Thyroid gland (tissue), 4 donors: ENCODE results near the gene MTCH1. TPM values are rescaled to one million over a fixed set of nuclear protein-coding genes. Genes with fewer than 3 reads are reported as not detected.
A peak's percentile ranks its signal among the peaks of the same experiment; 100 is the strongest.

ENCODE experiments used
- DNase-seq, 2 donors: peaks; one replicate each; pipeline ENCODE4 v3.0.0-alpha.2; 2019
- H3K27ac ChIP-seq, 3 donors: fragments of 200-600 bp; sonication (generic); 1 replicate in 2 of 3; 2 replicates in 1 of 3; pipeline ENCODE4 v1.5.1; 2016 to 2019; ENCODE audit warnings: mild to moderate bottlenecking in 1 of 3, moderate library complexity in 1 of 3
- H3K27me3 ChIP-seq: fragments of 200-600 bp; sonication (generic); one replicate; pipeline ENCODE4 v1.5.1; 2019
- H3K36me3 ChIP-seq, 2 donors: fragments of 200-600 bp; sonication (generic); one replicate each; pipeline ENCODE4 v1.5.1; 2016 to 2019
- H3K4me1 ChIP-seq, 2 donors: fragments of 200-600 bp; sonication (generic); one replicate each; pipeline ENCODE4 v1.5.1; 2017 to 2019
- H3K4me3 ChIP-seq, 3 donors: fragments of 200-600 bp; sonication (generic); replicated peaks in 1 of 3; 1 replicate in 2 of 3; 2 replicates in 1 of 3; pipeline ENCODE4 v1.5.1; 2016; ENCODE audit warnings: mild to moderate bottlenecking in 1 of 3
- H3K9me3 ChIP-seq: fragments of 200-600 bp; sonication (generic); one replicate; pipeline ENCODE4 v1.5.1; 2017
- POLR2A ChIP-seq, 2 donors: fragments of 450-650 bp; IDR thresholded peaks; one replicate each; pipeline ENCODE4 v1.6.1; 2017; ENCODE audit warnings: antibody characterized with exemption in 2 of 2, mild to moderate bottlenecking in 2 of 2, moderate library complexity in 1 of 2
- WGBS, 2 donors: methylation state at CpG; one replicate each; pipeline ENCODE4 v1.1.5; 2017; 5-methylcytosine and 5-hydroxymethylcytosine counted together
- intact Hi-C: fragments of 100-400 bp; cut with DNase I; formaldehyde crosslinking; loops from one replicate; pipeline ENCODE4 v1.15.1; 2023
- total RNA-seq, 4 donors: library from RNA; depleted of rRNA; stranded (reverse); fragments of >200 nt; gene quantifications; one replicate each; pipeline ENCODE4 v1.2.3, GENCODE V29; 2016
- TF ChIP-seq, protein P1 (sequence below), 6 experiments: fragments of 200-600 bp in 3 of 6; fragments of 450-650 bp in 3 of 6; sonication (generic) in 3 of 6; IDR thresholded peaks; one replicate each; pipeline ENCODE4 v1.5.1; 2016 to 2019; ENCODE audit warnings: antibody characterized with exemption in 6 of 6, mild to moderate bottlenecking in 2 of 6, inconsistent platforms in 1 of 6, moderate library complexity in 1 of 6

Gene MTCH1
- total RNA-seq, 4 donors from 2014 or later: 571 to 1,096 (median 866) TPM

DNA sequence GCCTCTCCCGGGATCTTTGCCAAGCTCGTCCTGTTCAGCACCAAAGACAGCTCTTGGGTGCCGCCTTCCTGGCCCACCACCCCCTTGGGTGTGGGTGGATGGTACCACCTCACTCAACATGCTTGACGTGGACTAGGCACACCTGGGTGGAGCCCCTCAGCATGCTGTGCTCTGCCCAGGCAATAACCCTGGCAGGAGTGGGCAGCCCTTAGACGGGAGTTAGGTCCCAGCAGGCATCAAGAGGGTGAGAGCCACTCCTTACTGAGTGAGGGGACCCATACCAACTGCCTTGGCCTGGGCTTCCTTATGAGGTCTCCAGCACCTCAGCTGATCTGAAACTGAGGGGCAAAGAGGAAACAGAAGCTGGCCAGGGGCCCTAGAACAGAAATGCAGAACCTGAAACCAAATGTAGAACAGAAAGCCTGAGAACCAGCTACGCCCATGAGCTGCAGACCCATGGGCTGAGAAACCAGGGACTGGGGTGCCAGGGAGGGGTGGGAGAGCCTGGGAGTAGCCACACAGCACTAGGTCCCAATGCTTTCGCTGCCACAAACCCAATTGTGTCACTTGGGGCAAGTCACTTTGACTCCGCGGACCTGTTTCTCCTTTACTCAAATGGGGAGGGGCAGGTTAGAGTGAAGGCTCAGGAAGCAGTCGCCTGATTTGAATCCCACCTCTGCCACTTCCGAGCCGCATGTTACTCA is 21.5 kb upstream of the MTCH1 start:
- intact Hi-C loops: no loop called here
- no peaks in the 10 kb centered on the region for H3K9me3 ChIP-seq
- no peak overlapping the region for H3K4me3 ChIP-seq
- WGBS, 2 donors: 71 to 90% methylated on average over 8 to 11 of the region's 12 CpGs
- peaks cover 74 to 81% of the 10 kb centered on the region in 2 donors for H3K4me1 ChIP-seq
- H3K27me3 ChIP-seq: no peaks in the 10 kb centered on the region
- no peaks in the 10 kb centered on the region for H3K36me3 ChIP-seq
- peak overlapping the region; percentile 12 to 18 (median 15) for H3K27ac ChIP-seq
- TF ChIP-seq POLR2A (IDR thresholded peaks at IDR 0.05): no peak
- TF ChIP-seq, protein P1, sequence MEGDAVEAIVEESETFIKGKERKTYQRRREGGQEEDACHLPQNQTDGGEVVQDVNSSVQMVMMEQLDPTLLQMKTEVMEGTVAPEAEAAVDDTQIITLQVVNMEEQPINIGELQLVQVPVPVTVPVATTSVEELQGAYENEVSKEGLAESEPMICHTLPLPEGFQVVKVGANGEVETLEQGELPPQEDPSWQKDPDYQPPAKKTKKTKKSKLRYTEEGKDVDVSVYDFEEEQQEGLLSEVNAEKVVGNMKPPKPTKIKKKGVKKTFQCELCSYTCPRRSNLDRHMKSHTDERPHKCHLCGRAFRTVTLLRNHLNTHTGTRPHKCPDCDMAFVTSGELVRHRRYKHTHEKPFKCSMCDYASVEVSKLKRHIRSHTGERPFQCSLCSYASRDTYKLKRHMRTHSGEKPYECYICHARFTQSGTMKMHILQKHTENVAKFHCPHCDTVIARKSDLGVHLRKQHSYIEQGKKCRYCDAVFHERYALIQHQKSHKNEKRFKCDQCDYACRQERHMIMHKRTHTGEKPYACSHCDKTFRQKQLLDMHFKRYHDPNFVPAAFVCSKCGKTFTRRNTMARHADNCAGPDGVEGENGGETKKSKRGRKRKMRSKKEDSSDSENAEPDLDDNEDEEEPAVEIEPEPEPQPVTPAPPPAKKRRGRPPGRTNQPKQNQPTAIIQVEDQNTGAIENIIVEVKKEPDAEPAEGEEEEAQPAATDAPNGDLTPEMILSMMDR (IDR thresholded peaks at IDR 0.05): no peak
- DNase-seq: peak; percentile 66

DNA sequence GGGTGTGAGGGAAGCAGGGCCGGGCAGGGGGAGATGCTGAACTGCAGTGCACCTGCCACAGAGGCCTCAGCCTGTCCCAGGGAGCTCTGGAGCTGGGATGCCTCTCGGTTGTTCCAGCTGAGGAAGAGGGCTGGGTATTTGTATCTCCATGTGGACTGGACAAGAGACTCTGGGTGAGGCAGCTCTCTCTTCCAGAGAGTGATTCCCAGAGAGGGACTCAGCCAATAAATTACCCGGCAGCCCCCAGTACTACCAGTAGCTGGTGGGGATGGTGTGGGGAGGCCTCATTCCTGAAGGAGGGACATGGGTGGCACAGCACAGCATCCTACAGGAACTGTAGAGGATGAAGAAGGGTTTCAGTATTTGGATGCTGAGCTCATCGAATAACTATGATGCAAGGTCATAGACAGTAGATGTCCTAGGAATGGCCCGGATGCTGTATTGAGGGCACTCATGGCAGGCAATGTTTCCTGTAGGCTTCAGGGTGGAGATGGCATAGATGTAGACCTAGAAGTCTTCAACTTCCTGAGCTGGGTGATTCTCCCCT is 20.9 kb upstream of the MTCH1 start:
- TF ChIP-seq POLR2A (IDR thresholded peaks at IDR 0.05): no peak
- TF ChIP-seq, protein P1 (IDR thresholded peaks at IDR 0.05): no peak
- WGBS, 2 donors: 57 to 64% methylated on average over 5 of the region's 5 CpGs

DNA sequence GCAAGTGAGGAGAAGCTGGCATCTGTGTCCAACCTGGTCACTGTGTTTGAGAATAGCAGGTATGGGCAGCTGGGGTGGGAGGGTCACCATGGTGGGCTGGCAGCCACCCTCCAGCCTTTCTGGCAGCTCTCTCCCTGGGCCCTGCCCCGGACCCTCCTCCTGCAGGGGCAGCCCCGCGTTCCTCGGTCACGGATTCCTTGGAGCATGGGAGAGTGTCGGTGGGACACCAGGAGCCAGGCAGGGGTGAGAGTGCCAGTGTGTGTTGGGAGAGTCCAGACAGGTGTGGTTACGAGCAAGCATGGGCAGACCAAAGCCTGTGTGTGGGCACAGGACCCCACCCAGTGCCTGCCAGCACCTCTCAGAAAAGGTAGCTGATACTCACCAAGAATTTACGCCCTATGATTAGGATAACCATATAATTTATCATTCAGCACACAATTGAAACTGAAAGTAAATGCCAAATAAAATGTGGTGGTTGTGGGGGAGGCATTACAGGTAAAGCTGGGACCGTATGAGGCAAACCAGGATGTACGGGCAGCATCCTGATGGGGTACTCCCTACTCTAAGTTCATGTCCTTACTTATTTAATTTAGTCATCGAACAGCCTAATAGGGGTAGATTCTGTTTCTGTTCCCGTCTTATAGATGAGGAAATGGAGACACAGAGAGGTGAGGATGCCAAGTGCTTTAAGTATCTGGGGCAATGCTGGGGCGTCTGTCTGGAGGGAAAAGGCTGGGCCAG is 20.0 kb upstream of the MTCH1 start:
- Histone ChIP-seq H3K27ac (peak overlapping the region; percentile 75 to 99 (median 80)), H3K27me3 (no peaks in the 10 kb centered on the region), H3K36me3 (no peaks in the 10 kb centered on the region), H3K4me1 (peaks cover 61 to 75% of the 10 kb centered on the region in 2 donors), H3K9me3 (no peaks in the 10 kb centered on the region), H3K4me3 (no peak overlapping the region)
- TF ChIP-seq POLR2A (IDR thresholded peaks at IDR 0.05): no peak
- TF ChIP-seq, protein P1 (IDR thresholded peaks at IDR 0.05): no peak
- WGBS, 2 donors: 80 to 84% methylated on average over 10 to 13 of the region's 13 CpGs
- intact Hi-C loops: no loop called here
- DNase-seq: peak in 1 of 2 donors; percentile 30

More for the DNA sequence above, 20.9 kb upstream of the MTCH1 start:
- Histone ChIP-seq H3K36me3 (no peaks in the 10 kb centered on the region), H3K27ac (peak overlapping the region; percentile 33 to 99 (median 80)), H3K27me3 (no peaks in the 10 kb centered on the region), H3K4me3 (no peak overlapping the region), H3K4me1 (peaks cover 69 to 80% of the 10 kb centered on the region in 2 donors), H3K9me3 (no peaks in the 10 kb centered on the region)
- DNase-seq: no peak
- intact Hi-C loops: no loop called here

DNA sequence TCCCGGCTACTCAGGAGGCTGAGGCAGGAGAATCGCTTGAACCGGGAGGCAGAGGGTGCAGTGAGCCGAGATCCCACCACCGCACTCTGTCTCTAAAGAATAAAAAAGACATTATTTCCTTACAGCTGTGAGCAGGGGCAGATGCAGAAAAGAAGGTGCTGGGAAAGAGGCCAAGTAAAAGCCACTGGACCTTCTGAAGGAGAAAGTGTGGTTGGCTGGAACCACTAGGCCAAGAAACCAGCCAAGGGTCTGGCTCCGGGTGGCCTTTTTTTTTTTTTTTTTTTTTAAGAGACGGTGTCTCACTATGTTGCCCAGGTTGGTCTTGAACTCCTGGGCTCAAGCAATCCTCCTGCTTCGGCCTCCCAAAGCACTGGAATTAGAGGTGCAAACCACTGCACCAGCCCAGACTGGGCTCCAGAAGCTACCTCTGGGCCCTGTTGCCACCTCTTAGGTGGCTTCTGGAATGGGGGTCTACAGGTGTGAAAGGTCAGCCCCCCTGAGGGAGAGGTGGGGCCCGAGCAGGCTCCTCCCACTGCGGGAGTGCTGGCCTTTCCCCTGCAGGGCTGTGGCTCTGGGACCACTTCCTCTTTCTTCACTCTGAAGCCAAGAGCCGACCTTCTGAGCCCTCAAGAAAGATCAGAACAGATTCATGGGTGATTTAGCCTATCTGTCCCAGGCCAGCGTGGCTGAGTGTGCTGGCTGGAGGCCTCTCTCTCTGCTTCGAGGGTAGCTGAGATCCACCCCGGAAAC is 19.2 kb upstream of the MTCH1 start, which contains the start of gene FGD2:
TSS of gene FGD2 (plus strand) at position 595 of the 750 bp plus-strand sequence. CDS start 163 bp downstream, outside the sequence.
- DNase-seq: peak; percentile 58 to 72
- WGBS, 2 donors: 45 to 61% methylated on average over 13 to 14 of the region's 14 CpGs
- TF ChIP-seq, protein P1 (IDR thresholded peaks at IDR 0.05): no peak
- TF ChIP-seq POLR2A (IDR thresholded peaks at IDR 0.05): no peak

More for the DNA sequence above, 19.2 kb upstream of the MTCH1 start, which contains the start of gene FGD2:
- H3K27ac ChIP-seq: peak within 1 kb of the TSS; percentile 75 to 99 (median 80)
- intact Hi-C loops: no loop called here
- no peaks in the 10 kb centered on the region for H3K9me3 ChIP-seq
- no peaks in the 10 kb centered on the region for H3K27me3 ChIP-seq
- peaks cover 57 to 69% of the 10 kb centered on the region in 2 donors for H3K4me1 ChIP-seq
- no peak within 1 kb of the TSS for H3K4me3 ChIP-seq
- no peaks in the 10 kb centered on the region for H3K36me3 ChIP-seq
